GM11168 (cell line): ENCODE results near the gene CELF1.
"Not testable (repeated sequence)": the region's sequence is repeated elsewhere in the genome, so short reads cannot be mapped to it uniquely, and the experiment has no call there.

Source experiments
- in situ Hi-C: fragments of 300-500 bp; cut with MboI; formaldehyde crosslinking; loops from one replicate; pipeline ENCODE4 v1.12.0; 2022; ENCODE audit warnings: low sequenced_read_pairs; ENCODE audit not compliant: unreplicated experiment

The CELF1 gene

DNA sequence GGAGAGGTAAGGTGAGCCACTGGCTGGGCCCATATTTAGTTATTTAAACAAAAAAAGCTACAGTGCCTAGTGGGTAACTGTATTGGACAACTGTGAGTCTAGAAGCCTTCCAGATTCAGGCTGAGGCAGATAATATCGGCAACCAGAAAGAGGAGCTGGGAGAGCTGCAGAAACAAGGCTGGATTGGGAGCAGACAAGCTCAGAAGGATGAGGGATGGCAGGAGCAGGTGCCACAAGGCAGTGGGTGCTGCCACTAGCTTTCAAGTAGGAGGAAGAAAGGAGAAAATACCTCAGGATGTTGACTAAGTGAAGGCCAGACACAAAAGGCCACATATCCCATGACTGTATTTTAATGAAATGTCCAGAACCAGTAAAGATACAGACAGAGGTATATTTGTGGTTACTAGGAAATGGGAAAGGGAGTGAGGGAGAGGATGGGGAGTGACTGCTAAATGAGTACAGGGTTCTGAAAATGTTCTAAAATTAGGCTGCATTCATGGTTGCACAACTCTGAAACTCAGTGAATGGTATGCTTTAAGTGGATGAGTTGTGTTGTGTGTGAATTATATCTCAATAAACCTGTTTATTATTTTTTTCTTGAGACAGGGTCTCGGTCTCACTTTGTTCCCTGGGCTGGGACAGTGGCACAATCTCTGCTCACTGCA, 92.2 kb downstream of the CELF1 start:
- in situ Hi-C loops = no loop called here

DNA sequence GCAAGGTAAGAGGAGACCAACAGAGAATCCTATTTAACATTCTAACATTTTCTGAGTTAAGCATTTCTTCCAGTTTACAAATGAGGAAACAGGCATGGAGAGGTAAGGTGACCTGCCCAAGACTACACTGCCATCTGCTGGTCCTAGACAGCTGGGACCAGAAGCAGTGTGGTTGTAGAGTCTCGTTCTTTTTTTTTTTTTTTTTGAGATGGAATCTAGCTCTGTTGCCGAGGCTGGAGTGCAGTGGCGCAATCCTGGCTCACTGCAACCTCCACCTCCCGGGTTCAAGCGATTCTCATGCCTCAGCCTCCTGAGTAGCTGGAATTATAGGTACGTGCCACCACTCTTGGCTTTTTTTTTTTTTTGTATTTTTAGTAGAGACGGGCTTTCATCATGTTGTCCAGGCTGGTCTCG, 98.7 kb downstream of the CELF1 start:
- in situ Hi-C loops = not testable (repeated sequence)

DNA sequence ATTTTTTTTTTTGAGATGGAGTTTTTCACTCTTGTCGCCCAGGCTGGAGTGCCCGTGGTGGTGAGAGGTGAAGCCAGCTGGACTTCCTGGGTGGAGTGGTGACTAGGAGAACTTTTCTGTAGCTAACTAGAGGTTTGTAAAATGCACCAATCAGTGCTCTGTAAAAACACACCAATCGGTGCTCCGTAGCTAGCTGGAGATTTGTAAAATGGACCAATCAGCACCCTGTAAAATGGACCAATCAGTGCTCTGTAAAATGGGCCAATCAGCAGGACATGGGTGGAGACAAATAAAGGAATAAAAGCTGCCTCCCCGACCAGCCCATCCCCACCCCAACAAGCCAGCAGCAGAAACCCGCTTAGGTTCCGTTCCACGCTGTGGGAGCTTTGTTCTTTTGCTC, 99.6 kb downstream of the CELF1 start:
- in situ Hi-C loops = no loop called here

DNA sequence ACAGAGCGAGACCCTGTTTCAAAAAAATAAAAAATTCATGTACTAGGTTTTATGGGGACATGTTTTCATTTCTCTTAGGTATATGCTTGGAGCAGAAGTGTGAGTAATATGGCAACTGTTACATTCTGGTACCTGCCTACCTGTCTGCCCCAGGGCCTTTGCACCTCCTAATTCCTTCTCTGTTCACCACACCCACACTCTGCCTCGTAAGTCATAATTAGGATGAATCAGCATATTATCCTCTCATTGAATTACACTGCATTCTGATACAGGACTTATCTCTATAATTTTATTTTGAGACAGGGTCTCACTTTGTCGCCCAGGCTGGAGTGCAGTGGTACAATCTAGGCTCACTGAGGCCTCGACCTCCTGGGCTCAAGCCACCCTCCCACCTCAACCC, 100.9 kb downstream of the CELF1 start:
- in situ Hi-C loops = no loop called here

DNA sequence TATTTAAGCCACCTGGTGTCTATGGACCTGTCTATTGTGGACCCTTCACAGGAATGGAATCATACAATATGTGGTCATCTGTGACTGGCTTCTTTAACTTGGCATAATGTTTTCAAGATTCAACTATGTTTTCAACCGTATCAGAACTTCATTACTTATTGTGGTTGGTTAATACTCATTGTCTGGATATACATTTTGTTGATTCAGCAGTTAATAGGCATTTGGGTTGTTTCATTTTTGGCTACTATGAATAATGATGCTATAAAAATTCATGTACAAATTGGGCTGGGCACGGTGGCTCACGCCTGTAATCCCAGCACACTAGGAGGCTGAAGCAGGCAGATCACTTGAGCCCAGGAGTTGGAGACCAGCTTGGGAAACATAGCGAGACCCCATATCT, 101.5 kb downstream of the CELF1 start:
- in situ Hi-C loops = no loop called here

DNA sequence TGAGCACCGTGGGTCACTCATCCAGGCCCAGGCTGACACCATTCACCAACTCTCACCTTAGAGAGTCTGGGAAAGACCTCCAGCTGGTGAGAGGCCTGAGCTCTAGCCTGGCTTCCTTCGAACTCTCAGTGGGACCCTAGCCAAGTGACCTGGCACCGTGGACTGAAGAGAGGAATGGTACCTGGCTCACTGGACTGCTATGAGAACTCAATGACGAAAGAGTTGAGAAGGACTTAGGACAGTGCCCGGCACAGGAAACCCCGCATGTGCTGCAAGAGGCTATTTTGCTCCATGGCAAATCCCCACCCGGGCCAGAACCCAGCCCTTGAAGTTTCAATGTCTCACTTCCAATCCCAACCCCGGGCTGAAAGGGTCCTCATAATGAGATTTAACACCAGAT, 103.4 kb downstream of the CELF1 start:
- in situ Hi-C loops = no loop called here

DNA sequence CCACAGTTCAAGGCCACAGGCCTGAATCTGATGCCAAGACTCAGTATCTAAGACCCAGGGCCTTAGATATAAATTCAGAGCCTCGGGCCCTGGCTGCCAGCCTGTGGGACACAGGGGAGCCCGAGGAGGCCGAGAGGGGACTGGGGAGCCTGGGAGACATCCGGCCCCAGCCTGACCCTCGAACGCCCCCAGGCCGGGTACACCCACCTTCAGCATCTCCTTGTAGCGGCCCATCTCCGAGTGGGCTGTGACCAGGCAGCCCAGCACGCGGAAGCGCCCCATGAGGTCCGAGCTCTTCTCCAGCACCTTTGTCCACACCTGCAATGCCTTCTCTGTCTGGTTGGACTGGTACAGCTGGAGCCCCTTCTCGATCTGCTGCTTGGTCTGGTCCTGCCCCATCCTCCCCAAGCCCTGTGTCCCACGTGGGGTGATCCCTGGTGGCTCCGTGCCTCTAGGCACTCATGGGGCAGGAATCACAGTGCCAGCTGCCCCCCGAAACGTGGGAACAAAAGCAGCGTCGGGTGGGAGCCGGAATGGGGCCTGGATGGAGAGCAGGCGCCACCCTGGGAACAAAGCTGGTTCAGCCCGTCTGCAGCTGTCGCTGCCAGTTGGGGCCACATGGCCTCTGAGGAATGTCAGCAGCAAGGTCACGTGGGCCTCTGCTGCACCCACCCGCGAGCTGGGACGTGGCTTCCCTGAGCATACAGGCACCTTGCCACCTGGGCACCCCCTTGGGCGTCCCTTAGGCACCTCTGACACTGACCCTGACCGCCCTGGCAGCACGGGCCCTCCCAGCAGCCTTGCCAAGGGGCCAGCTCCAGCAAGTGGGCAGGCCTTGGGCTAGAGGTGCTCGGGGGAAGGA, 104.1 kb downstream of the CELF1 start, which contains the start of gene RAPSN:
TSS of gene RAPSN (minus strand) at position 571 of the 862 bp plus-strand sequence. CDS start at position 399, 172 bp downstream.
- in situ Hi-C loops = no loop called here

DNA sequence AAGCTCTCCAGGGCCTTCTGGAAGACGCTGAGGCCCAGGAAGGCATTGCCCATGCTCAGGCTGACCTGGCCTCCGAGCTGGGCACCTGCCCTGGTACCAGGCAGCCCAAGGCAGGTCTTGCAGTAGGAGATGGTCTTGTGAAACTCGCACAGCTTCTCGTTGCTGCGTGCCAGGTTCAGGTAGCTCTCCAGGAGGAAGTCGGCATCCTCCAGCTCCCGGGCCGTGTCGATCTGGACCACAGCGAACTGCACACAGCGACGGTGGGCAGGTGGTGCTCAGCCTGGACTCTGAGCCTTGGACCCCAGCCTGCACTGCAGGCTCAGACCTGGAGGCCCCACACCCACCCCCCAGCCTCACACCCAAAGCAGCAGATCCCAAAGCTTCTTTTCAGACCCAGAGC, 105.0 kb downstream of the CELF1 start:
- in situ Hi-C loops = no loop called here

DNA sequence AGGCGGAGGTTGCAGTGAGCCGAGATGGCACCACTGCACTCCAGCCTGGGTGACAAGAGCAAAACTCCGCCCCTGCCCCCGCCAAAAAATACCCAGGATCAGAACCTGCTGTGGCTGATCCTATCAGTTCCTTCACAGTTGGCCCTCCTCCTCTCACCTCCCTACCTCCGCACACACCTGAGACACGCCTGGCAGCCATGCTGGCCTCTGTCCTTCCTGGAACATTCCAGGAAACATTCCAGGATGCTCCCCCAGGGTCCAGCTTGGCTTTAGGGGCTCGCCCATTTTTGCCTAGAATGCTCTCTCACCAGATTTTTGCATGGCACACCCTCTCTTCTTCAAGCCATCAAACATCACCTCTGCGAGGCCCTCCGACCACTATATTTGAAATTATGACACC, 106.1 kb downstream of the CELF1 start:
- in situ Hi-C loops = no loop called here

DNA sequence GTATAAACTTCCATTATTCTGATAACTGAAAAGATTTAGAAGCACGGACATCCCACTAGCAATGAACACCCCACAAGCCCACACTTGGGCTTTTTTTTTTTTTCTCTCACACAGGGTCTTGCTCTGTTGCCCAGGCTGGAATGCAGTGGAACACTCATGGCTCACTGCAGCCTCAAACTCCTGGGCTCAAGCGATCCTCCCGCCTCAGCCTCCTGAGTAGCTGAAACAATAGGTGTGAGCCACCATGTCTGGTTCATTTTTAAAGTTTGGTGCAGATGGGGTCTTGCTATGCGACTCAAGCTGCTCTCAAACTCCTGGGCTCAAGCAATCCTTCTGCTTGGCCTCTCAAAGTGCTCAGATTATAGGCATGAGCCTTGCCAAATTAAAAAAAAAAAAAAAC, 107.1 kb downstream of the CELF1 start:
- in situ Hi-C loops = no loop called here

DNA sequence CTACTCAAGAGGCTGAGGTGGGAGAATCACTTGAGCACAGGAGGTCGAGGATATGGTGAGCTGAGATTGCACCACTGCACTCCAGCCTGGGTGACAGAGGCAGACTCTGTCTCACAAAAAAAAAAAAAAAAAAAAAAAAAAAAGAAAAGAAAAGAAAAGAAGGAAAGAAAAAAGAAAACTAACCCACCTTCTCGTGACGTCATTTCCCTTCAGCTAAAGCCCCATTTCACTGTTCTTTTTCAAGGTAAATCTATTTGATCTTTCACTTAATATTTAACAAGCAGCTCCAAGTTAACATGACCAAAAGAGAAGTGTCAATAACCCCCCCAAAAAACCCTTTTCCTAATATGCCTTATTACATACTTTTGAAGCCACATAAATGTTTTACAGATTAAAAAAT, 109.1 kb downstream of the CELF1 start:
- in situ Hi-C loops = no loop called here

DNA sequence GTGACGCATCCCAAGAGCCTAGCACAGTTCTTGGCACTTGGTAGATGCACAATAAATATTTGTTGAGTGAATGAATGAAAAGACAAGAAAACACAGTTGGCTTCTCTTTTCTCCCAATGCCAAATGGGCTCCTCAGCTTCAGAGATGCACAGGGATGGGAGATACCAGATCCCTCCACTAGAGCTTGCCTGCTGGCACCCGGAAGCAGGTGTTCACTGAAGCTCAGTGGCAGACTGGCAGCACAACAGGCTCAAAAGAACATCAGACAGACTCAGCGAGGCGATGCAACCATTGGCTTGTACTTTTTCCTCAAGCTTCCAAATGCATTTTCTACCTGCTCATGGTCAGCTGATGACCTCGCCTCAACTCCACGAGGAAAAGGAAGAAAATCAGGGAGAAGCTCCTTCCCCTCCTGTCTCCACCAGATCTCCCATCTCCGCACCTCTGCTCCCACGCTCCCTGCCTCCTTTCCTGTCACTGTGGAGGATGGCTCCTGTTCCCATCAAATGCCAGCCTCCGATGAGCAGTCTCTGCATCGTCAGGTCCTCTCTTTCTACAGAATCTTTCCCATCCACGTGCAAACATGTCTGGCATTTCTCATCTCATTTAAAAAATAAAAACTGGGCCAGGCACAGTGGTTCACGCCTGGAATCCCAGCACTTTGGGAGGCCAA, 109.8 kb downstream of the CELF1 start:
- in situ Hi-C loops = no loop called here

DNA sequence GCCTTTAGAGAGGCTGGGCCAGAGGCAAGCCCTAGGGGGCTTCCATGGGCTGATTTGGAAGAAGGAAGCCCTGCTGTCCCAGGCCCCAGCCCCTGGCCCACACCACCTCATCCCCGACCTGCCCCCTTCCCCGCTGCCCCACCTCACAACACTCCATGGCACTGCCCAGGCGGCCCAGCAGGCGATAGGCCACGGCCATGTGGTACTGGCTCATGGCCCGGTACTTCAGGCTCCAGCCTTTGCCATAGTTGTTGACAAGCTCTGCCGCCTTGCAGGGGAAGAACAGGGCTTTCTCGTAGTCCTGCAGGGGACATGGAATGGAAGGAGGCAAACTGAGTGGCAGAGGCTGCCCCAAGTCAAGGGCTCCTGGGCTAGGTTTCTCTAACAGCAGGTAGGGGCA, 110.4 kb downstream of the CELF1 start:
- in situ Hi-C loops = no loop called here

DNA sequence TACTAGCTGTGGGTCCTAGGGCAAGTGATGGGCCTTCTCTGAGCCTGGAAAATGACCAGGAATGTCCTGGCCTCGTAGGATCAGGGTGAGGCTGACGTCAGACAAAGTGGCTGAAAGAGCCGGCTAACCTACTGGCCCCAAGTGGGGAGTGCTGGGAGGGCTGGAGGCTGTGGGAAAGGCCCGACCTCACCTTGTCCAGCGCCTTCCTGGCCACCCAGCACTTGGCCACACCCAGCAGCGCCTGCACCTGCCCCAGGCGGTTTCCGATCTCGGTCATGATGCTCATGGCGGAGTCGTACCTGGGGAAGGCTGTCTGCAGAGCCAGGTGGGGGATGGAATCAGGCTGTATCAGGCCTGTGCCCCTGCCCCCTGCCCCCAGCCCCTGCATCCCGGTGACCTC, 111.5 kb downstream of the CELF1 start:
- in situ Hi-C loops = no loop called here

DNA sequence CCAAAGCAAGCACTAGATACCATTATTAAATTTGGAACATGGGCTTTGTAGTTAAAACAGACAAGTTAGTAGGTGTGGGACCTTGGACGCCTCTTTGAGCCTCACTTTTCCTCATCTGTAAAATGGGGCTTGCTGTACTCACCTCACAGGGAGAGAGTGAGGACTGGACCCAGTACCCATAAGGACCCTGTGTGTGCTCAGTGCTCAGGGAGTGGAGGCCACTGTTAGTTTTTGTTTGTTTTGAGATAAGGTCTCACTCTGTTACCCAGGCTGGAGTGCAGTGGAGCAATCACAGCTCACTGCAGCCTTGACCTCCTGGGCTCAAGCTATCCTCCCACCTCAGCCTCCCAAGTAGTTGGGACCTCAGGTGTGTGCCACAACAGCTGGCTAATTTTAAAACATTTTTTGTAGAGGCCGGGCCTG, 112.9 kb downstream of the CELF1 start:
- in situ Hi-C loops = no loop called here

DNA sequence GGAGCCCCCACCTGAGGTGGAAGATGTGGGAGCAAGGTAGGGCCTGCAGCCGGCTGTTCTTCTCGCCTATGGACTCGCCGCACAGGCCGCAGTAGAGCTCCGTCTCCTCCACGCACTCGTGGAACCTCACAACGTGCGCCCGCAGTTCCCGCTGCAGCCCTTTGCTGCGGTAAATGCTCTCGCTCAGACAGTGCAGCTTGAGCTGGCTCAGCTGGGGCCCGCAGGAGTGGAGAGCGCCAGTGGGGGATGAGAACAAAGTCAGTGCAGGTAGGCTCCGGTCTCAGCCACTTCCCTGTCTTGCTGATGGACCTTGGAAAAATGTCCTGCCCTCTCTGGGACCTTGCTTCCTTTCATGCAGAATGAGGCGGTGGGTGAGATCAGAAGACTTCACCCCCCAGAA, 114.2 kb downstream of the CELF1 start:
- in situ Hi-C loops = no loop called here

DNA sequence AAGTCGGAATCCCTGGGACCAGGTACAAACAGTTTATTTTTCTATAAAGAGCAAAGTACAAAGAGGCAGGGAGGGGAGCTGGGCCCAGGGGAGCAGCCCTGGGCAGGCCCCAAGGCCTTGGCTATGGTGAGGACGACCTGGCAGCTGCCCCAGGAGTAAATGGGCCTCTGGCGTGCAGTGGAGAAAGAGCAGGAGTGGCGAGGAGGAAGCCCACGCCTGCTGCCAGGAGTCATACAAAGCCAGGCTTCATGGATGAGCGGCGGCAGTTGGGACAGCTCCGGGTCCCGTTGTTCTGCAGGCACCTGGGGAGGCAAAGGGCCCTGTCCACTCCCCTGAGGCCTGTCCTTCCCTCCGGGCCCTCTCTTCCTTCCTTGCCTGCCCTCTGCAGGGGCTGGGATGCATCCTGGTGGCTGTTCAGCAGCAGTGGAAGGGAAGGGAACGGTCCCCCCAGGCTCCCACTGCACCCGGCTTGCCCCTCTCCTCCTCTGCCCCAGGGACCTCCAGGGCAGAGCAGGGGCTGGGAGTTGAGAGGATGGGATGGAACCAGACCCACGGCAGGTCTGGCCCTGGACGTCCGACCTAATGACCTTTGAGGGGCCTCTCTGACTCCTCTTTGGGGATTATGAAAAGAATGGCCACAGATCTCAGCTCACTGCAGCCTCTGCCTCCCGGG, 115.0 kb downstream of the CELF1 start:
- in situ Hi-C loops = no loop called here

DNA sequence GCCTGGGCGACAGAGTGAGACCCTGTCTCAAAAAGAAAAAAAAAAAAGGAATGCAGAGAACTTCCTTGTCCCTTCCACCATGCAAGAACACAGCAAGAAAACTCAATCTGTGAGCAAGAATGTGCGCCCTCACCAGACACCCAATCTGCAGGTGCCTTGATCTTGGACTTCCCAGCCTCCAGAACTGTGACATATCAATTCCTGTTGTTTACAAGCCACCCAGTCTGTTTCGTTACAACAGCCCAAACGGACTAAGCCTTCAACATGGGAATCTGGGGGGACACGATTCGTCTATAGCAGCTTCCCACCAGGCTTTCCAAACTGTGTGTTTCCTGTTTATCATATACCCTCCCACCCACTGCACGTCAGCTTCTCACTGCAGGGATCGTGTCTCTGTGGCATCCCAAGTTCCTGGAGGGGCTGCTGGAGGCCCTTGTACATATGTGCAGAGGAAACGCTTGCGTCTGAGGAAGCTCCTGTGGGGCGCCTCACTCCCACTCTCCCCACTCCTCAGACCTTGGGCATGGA, 115.7 kb downstream of the CELF1 start:
- in situ Hi-C loops = no loop called here

DNA sequence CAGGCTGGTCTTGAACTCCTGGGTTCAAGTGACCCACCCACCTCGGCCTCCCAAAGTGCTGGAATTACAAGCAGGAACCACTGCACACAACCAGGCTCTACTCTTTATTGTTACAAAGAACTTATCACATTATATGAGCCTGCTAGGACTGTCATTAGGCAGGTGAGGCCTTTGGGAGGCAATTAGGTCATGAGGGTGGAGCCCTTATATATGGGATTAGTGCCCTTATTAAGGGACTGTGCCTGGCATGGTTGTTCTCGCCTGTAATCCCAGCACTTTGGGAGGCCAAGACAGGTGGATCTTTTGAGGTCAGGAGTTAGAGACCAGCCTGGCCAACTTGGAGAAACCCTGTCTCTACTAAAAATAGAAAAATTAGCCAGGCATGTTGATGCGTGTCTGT, 116.2 kb downstream of the CELF1 start:
- in situ Hi-C loops = no loop called here

DNA sequence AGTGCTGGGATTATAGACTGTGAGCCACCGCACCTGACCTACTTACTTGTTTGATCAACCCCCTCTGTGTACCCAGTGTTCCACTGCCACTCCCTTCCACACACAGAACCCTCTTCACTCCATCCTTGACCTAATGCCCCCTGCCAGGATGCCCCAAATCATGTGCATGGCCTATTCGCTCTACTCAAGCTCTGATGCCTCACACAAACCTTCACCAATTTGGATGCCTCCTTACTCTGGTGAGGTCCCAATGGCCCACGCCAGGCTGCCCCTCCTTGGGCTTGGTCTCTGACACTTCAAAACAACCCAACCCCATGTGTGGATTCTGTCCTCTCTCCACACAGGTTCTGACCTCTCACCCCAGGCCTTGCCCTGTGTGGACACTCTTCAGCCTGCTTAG, 117.2 kb downstream of the CELF1 start:
- in situ Hi-C loops = no loop called here
